ENCODE measurements around the gene SPATA6.
"Not testable (repeated sequence)": the region's sequence is repeated elsewhere in the genome, so short reads cannot be mapped to it uniquely, and the experiment has no call there.

SPATA6 gene

GRCh38 chr1:48492392-48492791, 20.4 kb upstream of the SPATA6 start:
- H3K4me1 ChIP-seq (ENCODE audit: insufficient read depth, low read length): peaks cover 20% of the 10 kb centered on the region
- H3K9ac ChIP-seq (ENCODE audit: low read length): no peak overlapping the region
- no peaks in the 10 kb centered on the region for H3K27me3 ChIP-seq (ENCODE audit: control insufficient read depth in 1 of 2, insufficient read depth in 2 of 2, low read length in 2 of 2)
- no peak overlapping the region for H3K27ac ChIP-seq (ENCODE audit: low read depth, low read length)
- H3K4me3 ChIP-seq (ENCODE audit: low read depth in 1 of 2, low read length in 2 of 2): no peak overlapping the region
- H3K9me3 ChIP-seq (ENCODE audit: low read length): no peaks in the 10 kb centered on the region
- no peaks in the 10 kb centered on the region for H3K36me3 ChIP-seq (ENCODE audit: insufficient read depth, low read length)

GRCh38 chr1:48488721-48489120, 16.7 kb upstream of the SPATA6 start:
- Histone ChIP-seq H3K4me3 (ENCODE audit: low read depth in 1 of 2, low read length in 2 of 2) (no peak overlapping the region), H3K9ac (ENCODE audit: low read length) (no peak overlapping the region), H3K9me3 (ENCODE audit: low read length) (no peaks in the 10 kb centered on the region), H3K4me1 (ENCODE audit: insufficient read depth, low read length) (peaks cover 11% of the 10 kb centered on the region), H3K27me3 (ENCODE audit: control insufficient read depth in 1 of 2, insufficient read depth in 2 of 2, low read length in 2 of 2) (no peaks in the 10 kb centered on the region), H3K27ac (ENCODE audit: low read depth, low read length) (no peak overlapping the region), H3K36me3 (ENCODE audit: insufficient read depth, low read length) (no peaks in the 10 kb centered on the region)

- Histone ChIP-seq H3K36me3 (ENCODE audit: insufficient read depth, low read length) (no peaks in the 10 kb centered on the region), H3K27me3 (ENCODE audit: control insufficient read depth in 1 of 2, insufficient read depth in 2 of 2, low read length in 2 of 2) (no peaks in the 10 kb centered on the region), H3K9ac (ENCODE audit: low read length) (no peak overlapping the region), H3K9me3 (ENCODE audit: low read length) (no peaks in the 10 kb centered on the region), H3K4me3 (ENCODE audit: low read depth in 1 of 2, low read length in 2 of 2) (no peak overlapping the region), H3K4me1 (ENCODE audit: insufficient read depth, low read length) (no peaks in the 10 kb centered on the region), H3K27ac (ENCODE audit: low read depth, low read length) (no peak overlapping the region)
Measured at GRCh38 chr1:48480504-48480903, 8.5 kb upstream of the SPATA6 start.

GRCh38 chr1:48480023-48480422, 8.0 kb upstream of the SPATA6 start:
- H3K27me3 ChIP-seq (ENCODE audit: control insufficient read depth in 1 of 2, insufficient read depth in 2 of 2, low read length in 2 of 2); H3K27ac ChIP-seq (ENCODE audit: low read depth, low read length); H3K9me3 ChIP-seq (ENCODE audit: low read length); H3K9ac ChIP-seq (ENCODE audit: low read length); H3K36me3 ChIP-seq (ENCODE audit: insufficient read depth, low read length); H3K4me3 ChIP-seq (ENCODE audit: low read depth in 1 of 2, low read length in 2 of 2); H3K4me1 ChIP-seq (ENCODE audit: insufficient read depth, low read length): not testable (repeated sequence)

- Histone ChIP-seq H3K4me3 (ENCODE audit: low read depth in 1 of 2, low read length in 2 of 2) (peak overlapping the region; percentile 53 to 90), H3K4me1 (ENCODE audit: insufficient read depth, low read length) (peaks cover 15% of the 10 kb centered on the region), H3K27me3 (ENCODE audit: control insufficient read depth in 1 of 2, insufficient read depth in 2 of 2, low read length in 2 of 2) (no peaks in the 10 kb centered on the region), H3K9me3 (ENCODE audit: low read length) (no peaks in the 10 kb centered on the region), H3K9ac (ENCODE audit: low read length) (peak overlapping the region; percentile 83), H3K36me3 (ENCODE audit: insufficient read depth, low read length) (no peaks in the 10 kb centered on the region), H3K27ac (ENCODE audit: low read depth, low read length) (peak overlapping the region; percentile 80)
Measured at GRCh38 chr1:48472638-48473037, 634 bp upstream of the SPATA6 start.

- H3K9ac ChIP-seq (ENCODE audit: low read length): peak overlapping the region; percentile 80
- H3K27me3 ChIP-seq (ENCODE audit: control insufficient read depth in 1 of 2, insufficient read depth in 2 of 2, low read length in 2 of 2): no peaks in the 10 kb centered on the region
- H3K4me1 ChIP-seq (ENCODE audit: insufficient read depth, low read length): peaks cover 15% of the 10 kb centered on the region
- H3K4me3 ChIP-seq (ENCODE audit: low read depth in 1 of 2, low read length in 2 of 2): peak overlapping the region; percentile 53 to 90
- peak overlapping the region; percentile 80 for H3K27ac ChIP-seq (ENCODE audit: low read depth, low read length)
- no peaks in the 10 kb centered on the region for H3K36me3 ChIP-seq (ENCODE audit: insufficient read depth, low read length)
- H3K9me3 ChIP-seq (ENCODE audit: low read length): no peaks in the 10 kb centered on the region
Measured at GRCh38 chr1:48470950-48471690, 884 bp downstream of the SPATA6 start.

- Histone ChIP-seq H3K27me3 (ENCODE audit: control insufficient read depth in 1 of 2, insufficient read depth in 2 of 2, low read length in 2 of 2) (no peaks in the 10 kb centered on the region), H3K4me3 (ENCODE audit: low read depth in 1 of 2, low read length in 2 of 2) (peak overlapping the region in 1 of 2 donors; percentile 90), H3K27ac (ENCODE audit: low read depth, low read length) (peak overlapping the region; percentile 80), H3K4me1 (ENCODE audit: insufficient read depth, low read length) (peaks cover 15% of the 10 kb centered on the region), H3K36me3 (ENCODE audit: insufficient read depth, low read length) (no peaks in the 10 kb centered on the region), H3K9ac (ENCODE audit: low read length) (peak overlapping the region; percentile 80), H3K9me3 (ENCODE audit: low read length) (no peaks in the 10 kb centered on the region)
Measured at GRCh38 chr1:48470481-48470855, 1.5 kb downstream of the SPATA6 start.

GRCh38 chr1:48469616-48470480, 2.2 kb downstream of the SPATA6 start:
- Histone ChIP-seq H3K9ac (ENCODE audit: low read length) (peak overlapping the region; percentile 80), H3K36me3 (ENCODE audit: insufficient read depth, low read length) (no peaks in the 10 kb centered on the region), H3K9me3 (ENCODE audit: low read length) (no peaks in the 10 kb centered on the region), H3K4me3 (ENCODE audit: low read depth in 1 of 2, low read length in 2 of 2) (peak overlapping the region in 1 of 2 donors; percentile 90), H3K27me3 (ENCODE audit: control insufficient read depth in 1 of 2, insufficient read depth in 2 of 2, low read length in 2 of 2) (no peaks in the 10 kb centered on the region), H3K4me1 (ENCODE audit: insufficient read depth, low read length) (peaks cover 15% of the 10 kb centered on the region), H3K27ac (ENCODE audit: low read depth, low read length) (peak overlapping the region; percentile 80)

GRCh38 chr1:48466594-48466993, 5.4 kb downstream of the SPATA6 start:
- H3K9ac ChIP-seq (ENCODE audit: low read length): no peak overlapping the region
- no peak overlapping the region for H3K27ac ChIP-seq (ENCODE audit: low read depth, low read length)
- no peaks in the 10 kb centered on the region for H3K9me3 ChIP-seq (ENCODE audit: low read length)
- no peaks in the 10 kb centered on the region for H3K36me3 ChIP-seq (ENCODE audit: insufficient read depth, low read length)
- H3K4me1 ChIP-seq (ENCODE audit: insufficient read depth, low read length): peaks cover 8% of the 10 kb centered on the region
- H3K27me3 ChIP-seq (ENCODE audit: control insufficient read depth in 1 of 2, insufficient read depth in 2 of 2, low read length in 2 of 2): no peaks in the 10 kb centered on the region
- H3K4me3 ChIP-seq (ENCODE audit: low read depth in 1 of 2, low read length in 2 of 2): no peak overlapping the region

- Histone ChIP-seq H3K27ac (ENCODE audit: low read depth, low read length) (no peak overlapping the region), H3K27me3 (ENCODE audit: control insufficient read depth in 1 of 2, insufficient read depth in 2 of 2, low read length in 2 of 2) (no peaks in the 10 kb centered on the region)
Measured at GRCh38 chr1:48462716-48463302, 9.2 kb downstream of the SPATA6 start.

GRCh38 chr1:48450505-48450904, 21.5 kb downstream of the SPATA6 start:
- Histone ChIP-seq H3K9me3 (ENCODE audit: low read length) (no peaks in the 10 kb centered on the region), H3K4me1 (ENCODE audit: insufficient read depth, low read length) (no peaks in the 10 kb centered on the region), H3K36me3 (ENCODE audit: insufficient read depth, low read length) (no peaks in the 10 kb centered on the region), H3K27me3 (ENCODE audit: control insufficient read depth in 1 of 2, insufficient read depth in 2 of 2, low read length in 2 of 2) (no peaks in the 10 kb centered on the region), H3K9ac (ENCODE audit: low read length) (no peak overlapping the region), H3K4me3 (ENCODE audit: low read depth in 1 of 2, low read length in 2 of 2) (no peak overlapping the region), H3K27ac (ENCODE audit: low read depth, low read length) (no peak overlapping the region)

More at GRCh38 chr1:48462716-48463302, 9.2 kb downstream of the SPATA6 start:
- Histone ChIP-seq H3K9me3 (ENCODE audit: low read length) (no peaks in the 10 kb centered on the region), H3K9ac (ENCODE audit: low read length) (no peak overlapping the region), H3K36me3 (ENCODE audit: insufficient read depth, low read length) (no peaks in the 10 kb centered on the region), H3K4me1 (ENCODE audit: insufficient read depth, low read length) (no peaks in the 10 kb centered on the region), H3K4me3 (ENCODE audit: low read depth in 1 of 2, low read length in 2 of 2) (no peak overlapping the region)
